Frontal cortex (tissue), 4 donors: ENCODE data around the gene TATDN2. TPM values are rescaled to one million over a fixed set of nuclear protein-coding genes. Genes with fewer than 3 reads are reported as not detected.

Source experiments
- DNase-seq, 2 donors: peaks; one replicate each; pipeline ENCODE4 v3.0.0; 2012; ENCODE audit warnings: low spot score in 2 of 2
- FAIRE-seq: peaks from 2 replicates; lab custom pipeline; 2012; peaks lifted over from hg19 to GRCh38; lab: Jason Lieb, UNC
- small RNA-seq: library from RNA; depleted of rRNA; stranded (forward); fragments of <200 nt; gene quantifications from one replicate; pipeline ENCODE3, GENCODE V24; 2014
- total RNA-seq: library from RNA; depleted of rRNA; stranded (reverse); fragments of >200 nt; gene quantifications from one replicate; pipeline ENCODE4 v1.2.3, GENCODE V29; 2014
- donor health status: control.
- donor health status: control.
- donor health status: control.

TATDN2 gene
- total RNA-seq, 1 donor from 2014 or later = 19.2 TPM

DNA sequence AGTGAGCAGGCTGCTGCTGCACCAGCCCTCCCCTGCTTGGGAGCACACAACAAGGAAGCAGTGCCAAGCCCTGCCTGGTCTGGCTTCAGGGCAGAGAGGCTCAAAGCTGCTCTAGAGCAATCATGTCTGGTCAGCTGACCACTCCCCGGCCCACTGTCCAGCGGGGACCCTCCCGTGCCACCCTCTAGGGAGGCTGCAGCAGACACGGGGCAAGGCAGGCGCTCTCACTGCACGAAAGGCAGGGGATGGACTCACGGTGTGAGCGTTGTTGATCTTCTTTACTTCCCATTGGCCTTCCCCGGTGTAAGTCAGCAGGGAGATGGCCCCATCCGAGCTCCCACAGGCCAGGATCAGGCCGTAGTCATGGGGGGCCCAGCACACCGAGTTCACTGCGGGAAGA is 63.5 kb downstream of the TATDN2 start:
- no peak for FAIRE-seq

DNA sequence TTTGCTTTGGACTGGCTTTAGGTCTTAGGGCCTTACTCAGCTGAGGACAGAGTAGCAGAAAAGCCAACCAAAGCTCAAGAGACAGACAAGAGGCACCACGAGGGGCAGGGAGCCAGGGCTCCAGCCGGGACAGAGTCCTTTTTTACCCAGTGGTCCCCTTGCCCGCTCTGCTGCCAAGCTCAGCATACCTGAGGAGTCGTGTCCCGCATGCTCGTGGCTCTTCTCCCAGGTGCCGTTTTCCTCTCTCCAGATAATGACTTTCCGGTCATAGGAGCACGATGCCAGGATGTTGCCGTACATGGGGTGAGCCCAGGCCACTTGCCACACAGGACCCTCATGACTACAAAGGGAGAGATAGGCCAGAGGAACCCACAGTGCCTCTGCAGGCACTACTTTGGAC is 64.1 kb downstream of the TATDN2 start:
- no peak for DNase-seq
- no peak for FAIRE-seq

More for the DNA sequence above, 63.5 kb downstream of the TATDN2 start:
- DNase-seq = no peak

DNA sequence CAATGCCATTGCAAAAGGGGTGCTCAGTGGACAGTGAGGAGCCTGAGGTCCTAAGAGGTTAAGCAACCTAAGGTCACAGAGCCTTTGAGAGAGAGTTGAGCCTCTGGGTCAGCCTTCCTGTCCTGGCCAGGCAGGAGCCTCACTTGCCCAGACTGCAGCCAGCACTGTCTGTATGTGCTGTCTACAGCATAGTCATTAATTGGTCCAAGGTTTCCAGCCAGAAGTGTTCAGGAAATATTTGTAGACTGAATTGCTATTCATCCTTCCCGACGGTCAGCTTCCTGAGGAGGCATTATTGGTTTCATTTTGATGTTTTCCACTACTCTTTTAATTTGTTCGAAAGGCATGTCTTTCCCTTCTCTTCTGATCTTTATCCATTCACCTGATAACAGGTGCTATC is 64.6 kb downstream of the TATDN2 start:
- DNase-seq = no peak
- FAIRE-seq = no peak

DNA sequence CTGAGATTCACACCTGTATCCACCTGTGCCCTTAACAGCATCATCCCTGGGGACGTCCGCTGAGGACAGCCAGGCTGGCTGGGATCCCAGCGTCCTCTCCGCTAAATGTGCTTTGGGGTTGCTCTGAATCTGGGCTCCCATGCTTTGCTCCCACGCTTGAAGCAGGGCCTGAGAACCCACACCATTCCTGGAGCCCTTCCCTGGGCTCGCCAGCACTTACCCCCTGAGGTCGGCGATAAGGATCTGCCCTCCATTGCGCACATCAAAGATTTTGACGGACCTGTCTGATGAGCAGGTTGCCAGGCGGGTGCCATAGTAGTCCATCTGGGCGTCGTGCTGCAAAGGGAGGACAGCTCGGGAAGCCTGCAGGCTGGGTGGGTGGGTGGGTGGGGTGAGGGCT is 66.8 kb downstream of the TATDN2 start:
- FAIRE-seq = no peak
- DNase-seq = no peak

DNA sequence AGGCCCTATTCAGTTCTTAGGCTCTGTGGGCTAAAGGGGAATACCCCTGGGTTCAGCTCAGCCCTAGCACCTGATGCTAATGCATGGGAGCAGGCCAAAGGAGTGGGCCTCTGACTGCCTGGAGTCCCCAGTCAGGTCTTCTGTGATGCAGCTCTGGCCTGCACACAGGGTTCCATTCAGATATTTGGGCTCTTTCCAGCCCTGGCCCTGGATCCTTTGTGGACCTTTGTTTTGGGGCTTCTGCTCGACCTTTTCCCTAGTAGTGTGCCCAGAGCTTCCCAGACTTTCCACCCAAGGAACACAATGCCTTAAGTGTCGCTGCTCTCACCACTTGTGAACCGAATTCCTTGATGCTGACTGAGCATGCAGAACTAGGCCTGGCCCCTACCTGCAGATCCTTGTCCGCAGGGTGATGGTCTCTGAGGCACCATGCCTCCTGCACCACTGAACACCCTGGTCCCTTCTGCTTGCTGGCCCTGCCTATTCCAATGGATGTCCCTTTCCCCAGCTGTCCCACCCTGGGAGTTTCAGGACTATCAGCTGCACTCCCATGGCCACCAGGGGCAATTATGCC is 67.6 kb downstream of the TATDN2 start:
- FAIRE-seq (no peak), DNase-seq (no peak)

DNA sequence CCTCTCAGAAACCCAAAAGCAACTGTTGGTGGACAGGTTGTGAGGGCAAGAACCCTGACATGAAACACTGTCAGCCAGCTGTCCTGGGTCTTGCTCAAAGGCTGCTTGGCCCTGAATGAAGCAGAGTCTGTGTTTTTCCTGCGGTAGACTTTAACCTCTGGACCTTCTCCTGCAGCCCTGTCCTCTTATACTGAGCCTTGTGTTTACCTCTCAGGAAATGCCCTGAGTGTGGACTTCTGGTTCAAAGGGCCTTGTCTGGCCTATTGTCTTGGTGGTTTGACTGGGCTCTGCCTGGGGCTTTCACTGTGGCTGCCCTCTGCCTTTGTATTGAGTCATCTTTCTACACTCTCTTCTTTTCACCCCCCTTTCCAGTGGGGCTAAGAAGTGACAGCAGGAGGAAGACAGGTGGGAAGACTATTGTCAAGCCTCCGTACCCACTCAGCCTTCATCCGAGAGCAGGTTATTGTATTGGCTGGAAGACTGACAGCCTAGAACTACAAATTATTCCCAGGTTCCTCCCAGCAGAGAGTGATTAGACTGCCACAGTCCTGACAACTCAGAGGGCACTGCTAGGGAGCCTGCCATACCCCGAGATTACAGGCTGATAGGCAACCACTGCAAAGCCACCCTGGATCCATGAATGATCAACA is 69.2 kb downstream of the TATDN2 start:
- no peak for DNase-seq

DNA sequence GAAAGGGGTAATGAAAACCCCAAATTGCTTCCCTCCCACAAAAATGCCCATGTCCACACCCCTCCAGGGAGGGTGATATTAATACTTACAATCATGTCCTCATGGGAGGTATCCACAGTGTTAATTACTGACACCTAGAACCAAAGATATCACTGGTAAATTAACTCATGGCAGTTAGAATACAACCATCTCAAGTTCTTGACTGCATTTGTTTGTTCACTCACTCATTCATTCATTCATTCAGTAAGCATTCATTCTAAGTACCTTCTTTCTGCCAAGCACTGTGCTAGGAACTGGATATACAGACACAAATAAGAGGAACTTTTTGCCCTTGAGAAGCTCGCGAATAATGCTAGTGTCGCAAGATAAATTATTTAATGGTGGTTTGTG is 69.7 kb downstream of the TATDN2 start:
- FAIRE-seq (no peak), DNase-seq (no peak)

More for the DNA sequence above, 69.2 kb downstream of the TATDN2 start:
- FAIRE-seq = no peak

DNA sequence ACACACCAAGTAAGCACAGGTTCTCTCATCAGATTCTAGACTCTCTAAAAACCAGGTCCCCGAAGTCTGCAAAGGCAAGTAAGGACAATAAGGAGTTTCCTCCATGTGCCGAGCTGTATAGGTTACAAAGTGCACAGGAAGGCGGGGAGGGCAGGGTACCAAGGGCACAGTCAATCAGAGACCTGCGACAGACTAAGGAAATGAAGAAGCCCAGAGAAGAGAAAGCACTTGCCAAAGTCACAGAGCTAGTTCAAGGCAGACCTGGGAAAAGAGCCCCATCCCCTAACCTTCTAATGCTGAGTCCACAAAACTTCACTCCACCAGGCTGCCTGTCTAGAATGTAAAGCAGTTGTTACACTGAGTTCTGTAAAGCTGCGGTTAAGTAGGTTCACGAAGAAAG is 71.0 kb downstream of the TATDN2 start:
- FAIRE-seq = no peak
- no peak for DNase-seq

DNA sequence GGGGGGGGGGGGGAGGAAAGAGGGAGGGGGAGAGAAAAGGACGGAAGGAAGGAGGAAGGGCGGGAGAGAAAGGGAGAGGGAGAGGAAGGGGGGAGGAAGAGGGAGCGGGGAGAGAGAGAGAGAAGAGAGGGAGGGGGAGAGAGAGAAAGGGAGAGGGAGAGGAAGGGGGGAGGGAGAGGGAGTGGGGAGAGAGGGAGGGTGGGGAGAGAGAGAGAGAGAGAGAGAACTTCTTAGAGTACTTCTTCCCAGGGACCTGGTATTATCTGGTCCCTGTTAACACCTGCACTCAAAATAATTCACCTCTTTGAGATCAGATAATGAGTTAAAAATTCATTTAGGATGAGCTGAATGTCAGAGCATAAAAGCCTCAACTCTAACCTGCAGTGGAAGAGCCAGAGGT is 71.5 kb downstream of the TATDN2 start:
- FAIRE-seq = no peak

DNA sequence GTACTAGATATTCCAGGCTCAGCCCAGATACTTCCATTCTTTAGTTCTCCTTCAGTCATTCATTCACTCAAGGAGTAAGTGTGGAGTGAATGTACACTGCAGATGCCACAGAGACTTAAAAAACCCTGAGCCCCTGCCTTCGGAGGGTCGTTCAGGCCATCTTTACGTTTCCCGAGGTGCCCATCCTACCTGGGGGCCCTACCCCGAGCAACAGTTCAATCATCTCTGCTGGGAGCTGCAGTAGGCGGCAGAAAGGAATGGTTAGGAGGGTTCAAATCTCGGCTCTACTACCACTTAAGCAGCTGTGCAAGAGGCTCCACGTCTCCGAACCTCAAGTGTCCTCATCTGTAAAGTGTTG is 72.0 kb downstream of the TATDN2 start:
- FAIRE-seq (no peak), DNase-seq (no peak)

More for the DNA sequence above, 71.5 kb downstream of the TATDN2 start:
- DNase-seq = no peak

DNA sequence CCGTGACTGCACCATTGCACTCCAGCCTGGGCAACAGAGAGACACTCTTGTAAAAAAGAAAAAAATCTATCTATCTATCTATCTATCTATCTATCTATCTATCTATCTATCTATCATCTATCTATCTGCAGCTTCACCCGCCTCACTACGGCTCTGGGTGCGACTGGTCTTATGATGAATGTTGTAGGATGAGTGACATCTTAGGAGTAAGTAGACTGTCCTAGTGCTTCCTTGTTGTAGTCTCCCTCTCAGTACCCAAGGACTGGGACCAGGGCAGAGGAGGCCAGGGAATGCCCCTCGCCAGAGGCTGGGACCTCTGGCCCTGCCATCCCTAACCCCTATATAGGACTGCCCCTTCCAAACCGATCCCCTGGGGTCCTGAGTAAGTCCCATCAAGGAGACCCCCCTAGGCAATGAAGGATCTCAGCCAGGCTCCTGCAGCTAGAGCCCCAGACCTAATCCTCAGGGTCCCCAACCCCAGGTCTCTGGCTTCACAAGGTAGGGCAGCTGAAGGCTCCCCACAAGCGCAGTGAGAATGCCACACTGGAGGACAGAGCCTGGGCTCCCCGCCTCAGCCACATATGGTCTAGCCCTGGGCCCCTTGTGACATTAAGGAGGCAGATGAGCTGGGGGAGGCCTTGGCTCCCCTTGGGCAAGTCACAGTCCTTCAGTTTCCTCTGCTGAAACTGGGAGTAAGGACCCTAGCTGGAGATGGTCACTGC is 73.5 kb downstream of the TATDN2 start:
- no peak for FAIRE-seq
- DNase-seq = no peak

DNA sequence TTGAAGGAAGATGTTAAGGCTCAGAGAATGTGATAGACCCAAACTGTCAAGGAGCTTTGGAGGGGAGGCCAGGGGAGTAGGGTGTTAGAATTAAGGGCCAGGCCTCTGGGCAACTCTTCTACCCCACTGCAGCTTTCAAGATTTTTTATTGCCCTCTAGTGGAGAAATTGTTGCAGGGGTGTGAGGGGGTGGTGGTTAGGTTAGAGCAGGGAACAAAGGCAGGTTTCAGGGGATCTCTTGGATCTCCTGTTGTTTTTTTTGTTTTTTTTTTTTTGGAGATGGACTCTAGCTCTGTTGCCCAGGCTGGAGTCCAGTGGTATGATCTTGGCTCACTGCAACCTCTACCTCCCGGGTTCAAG is 74.1 kb downstream of the TATDN2 start:
- FAIRE-seq (no peak), DNase-seq (no peak)

DNA sequence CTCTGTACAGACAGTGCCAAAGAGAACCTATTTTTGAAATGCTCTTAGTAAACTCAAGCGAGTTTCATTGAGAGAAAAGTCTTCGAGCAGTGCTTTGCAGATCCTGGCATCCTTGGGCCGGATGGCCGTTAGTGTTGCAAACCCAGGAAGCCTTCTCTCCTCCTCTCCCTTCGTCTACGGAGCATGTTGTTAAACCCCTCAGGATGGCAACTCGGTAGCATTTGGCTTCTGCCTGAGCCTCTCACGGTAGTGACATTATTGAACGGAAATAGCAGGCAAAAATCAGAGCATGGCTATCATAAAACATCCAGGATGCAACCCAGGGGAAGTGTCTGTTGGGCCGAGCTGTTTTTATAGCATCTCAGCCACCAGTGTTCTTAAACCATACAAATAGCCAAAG is 79.3 kb downstream of the TATDN2 start:
- FAIRE-seq (no peak), DNase-seq (no peak)

DNA sequence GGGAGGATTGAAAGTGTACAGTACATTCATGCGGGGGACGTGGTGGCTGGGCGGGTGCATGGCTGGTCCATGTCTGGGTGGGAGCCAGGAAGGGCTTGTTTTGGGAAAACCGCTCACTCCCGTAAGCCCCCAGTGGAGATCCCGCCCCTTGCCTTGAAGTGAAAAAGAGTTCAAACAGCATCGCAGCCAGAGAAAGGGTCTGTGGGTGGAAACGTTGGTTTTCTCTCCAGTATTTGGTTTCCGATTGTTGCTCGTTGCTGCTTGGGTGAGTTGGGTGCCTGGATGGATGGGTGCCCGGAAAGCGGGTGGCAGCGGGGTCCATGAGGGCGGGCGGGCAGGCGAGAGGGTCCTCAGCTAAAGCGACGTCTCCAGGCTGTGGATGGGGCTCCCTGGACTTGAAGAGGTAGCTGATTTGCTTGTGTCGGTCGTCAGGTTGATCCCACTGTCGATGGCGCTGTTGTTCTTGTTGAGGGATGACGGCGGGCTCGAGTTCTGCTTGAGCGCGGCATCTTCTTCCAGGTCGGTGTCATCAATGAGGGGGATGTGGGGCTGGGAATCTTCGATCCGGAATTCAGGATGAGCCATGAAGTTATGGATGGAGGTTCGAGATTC is 80.3 kb downstream of the TATDN2 start:
- FAIRE-seq (no peak), DNase-seq (no peak)

DNA sequence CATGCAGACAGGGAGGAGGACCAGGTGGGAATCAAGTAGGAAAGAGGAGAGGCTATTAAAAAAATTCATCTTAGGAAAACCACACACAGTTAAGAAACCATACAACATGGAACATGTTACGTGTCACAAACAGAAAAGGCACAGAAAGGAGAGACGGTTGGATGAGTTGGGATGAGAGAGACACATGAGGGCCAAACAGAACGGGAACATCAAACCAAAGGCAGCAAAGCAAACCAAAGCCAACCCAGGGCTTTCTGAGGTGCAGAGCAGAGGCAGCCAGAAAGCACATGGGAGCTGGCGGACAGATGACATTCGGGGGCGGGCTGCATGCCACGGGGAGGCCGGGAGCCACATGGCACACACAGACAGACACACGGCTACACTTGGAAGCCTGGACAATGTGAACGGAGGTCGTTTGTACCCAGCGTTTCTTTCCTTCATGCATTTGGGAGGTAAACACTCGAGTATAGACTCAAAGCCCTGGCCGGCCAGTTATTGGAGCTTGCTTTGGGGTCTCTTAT is 81.3 kb downstream of the TATDN2 start:
- FAIRE-seq (no peak), DNase-seq (no peak)

DNA sequence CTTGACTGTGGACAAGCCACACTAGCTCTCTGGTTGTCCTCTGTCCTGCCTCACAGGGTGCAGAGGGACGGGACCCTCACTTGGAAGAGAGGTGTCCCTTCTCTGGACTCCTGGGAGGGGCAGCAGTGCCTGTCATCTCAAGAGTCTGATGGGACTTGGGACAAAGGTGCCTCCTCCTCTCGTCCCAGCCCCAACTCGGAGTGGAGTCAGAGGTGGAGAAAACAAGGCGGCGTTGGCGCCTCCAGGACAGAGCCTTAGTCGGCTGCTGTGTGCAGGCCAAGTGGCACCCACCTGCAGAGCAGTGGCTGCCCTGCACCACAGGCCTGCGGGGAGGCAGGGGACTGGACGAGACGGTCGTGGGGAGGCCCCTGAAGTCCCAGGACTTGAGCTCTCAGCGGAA is 82.1 kb downstream of the TATDN2 start:
- no peak for FAIRE-seq
- DNase-seq = no peak

Small RNA genes lying within 50 kb of the gene (small RNA-seq; reads per million reads assigned to genes)
- 0.15 reads per million for gene MIR378B
- gene RF02126 = not detected

Other genes with a start within 250 kb of the TATDN2 start
- gene FANCD2, start 222.0 kb upstream of the TATDN2 start, total RNA-seq = 6.1 TPM
- not detected for gene FANCD2OS, start 140.2 kb upstream of the TATDN2 start, total RNA-seq
- gene BRK1, start 132.8 kb upstream of the TATDN2 start, total RNA-seq = 92.9 TPM
- gene VHL, start 106.7 kb upstream of the TATDN2 start, total RNA-seq = 123 TPM
- 3.3 TPM for gene IRAK2, start 83.5 kb upstream of the TATDN2 start, total RNA-seq
- gene GHRL, start 44.5 kb downstream of the TATDN2 start, total RNA-seq = not detected
- gene SEC13, start 72.7 kb downstream of the TATDN2 start, total RNA-seq = 64.4 TPM